ENCODE measurements around the gene CCR8.
A peak's percentile ranks its signal among the peaks of the same experiment; 100 is the strongest.
"Not testable (repeated sequence)": the region's sequence is repeated elsewhere in the genome, so short reads cannot be mapped to it uniquely, and the experiment has no call there.

CCR8 gene

DNA sequence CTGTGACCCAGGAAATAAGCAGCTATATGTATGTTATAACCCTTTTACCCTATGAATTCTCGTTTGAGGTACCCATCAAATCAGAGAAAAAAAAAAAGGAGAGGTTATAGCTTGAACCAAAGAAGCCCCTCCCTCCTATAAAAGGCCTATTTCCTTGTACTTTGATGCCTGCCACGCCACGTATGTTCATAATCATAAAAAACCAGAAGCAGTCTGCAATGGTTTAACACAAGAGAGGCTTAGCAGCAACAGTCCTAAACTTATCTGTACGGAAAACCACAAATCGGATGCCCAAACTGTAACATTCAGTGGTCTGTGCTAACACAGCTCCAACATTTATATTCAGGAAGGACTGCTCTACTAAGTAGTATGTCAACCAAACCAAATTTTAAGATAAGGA is 21.2 kb downstream of the CCR8 start:
- Mint-ChIP-seq H3K27me3 (no peaks in the 10 kb centered on the region), H3K4me3 (no peak overlapping the region), H3K27ac (no peak overlapping the region), H3K36me3 (ENCODE audit: low read depth) (no peaks in the 10 kb centered on the region), H3K9me3 (no peaks in the 10 kb centered on the region), H3K4me1 (ENCODE audit: low read depth) (peaks cover 22% of the 10 kb centered on the region)

DNA sequence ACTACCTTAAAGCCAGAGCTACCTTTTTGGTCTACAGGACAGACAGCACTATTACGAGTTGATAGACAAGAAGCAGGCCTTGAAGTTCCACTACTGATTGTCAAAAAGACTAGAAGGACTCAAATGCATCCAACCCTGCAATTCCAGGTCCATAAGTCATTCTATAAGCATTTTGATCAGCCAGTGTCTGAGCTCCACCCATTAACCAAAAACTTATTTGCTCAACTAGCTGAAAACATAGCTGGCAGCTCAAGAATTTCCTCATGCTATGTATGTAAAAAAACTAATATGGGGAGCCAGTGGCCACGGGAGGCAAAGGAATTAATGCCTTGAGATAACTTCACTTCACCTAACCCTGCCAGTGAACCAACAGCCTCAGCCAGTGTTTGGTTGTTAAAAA is 21.6 kb downstream of the CCR8 start:
- not testable (repeated sequence) for H3K9me3 Mint-ChIP-seq; H3K4me3 Mint-ChIP-seq; H3K36me3 Mint-ChIP-seq (ENCODE audit: low read depth); H3K27me3 Mint-ChIP-seq; H3K27ac Mint-ChIP-seq
- H3K4me1 Mint-ChIP-seq (ENCODE audit: low read depth), result peaks cover 20% of the 10 kb centered on the region

DNA sequence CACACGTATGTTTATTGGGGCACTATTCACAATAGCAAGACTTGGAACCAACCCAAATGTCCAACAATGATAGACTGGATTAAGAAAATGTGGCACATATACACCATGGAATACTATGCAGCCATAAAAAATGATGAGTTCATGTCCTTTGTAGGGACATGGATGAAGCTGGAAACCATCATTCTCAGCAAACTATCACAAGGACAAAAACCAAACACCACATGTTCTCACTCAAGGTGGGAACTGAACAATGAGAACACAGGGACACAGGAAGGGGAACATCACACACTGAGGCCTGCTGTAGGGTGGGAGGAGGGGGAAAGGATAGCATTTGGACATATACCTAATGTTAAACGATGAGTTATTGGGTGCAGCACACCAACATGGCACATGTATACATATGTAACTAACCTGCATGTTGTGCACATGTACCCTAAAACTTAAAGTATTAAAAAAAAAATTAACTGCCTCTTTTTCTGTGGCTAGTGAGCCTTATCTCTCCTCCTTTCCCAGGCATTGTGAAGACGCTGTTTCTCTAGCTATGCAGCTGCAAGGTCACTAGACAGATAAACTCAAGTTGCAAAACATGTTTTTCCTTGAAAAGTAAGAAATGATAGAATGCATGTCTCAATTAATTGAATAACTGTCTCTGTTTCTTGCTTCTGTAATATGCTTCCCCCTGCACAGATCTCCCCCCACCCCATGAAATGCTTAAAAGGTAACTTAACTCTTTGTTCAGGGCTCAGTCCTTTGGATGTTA is 23.8 kb downstream of the CCR8 start:
- H3K27ac Mint-ChIP-seq; H3K27me3 Mint-ChIP-seq; H3K9me3 Mint-ChIP-seq; H3K4me1 Mint-ChIP-seq (ENCODE audit: low read depth); H3K4me3 Mint-ChIP-seq; H3K36me3 Mint-ChIP-seq (ENCODE audit: low read depth): not testable (repeated sequence)

- Mint-ChIP-seq H3K4me3 (no peak overlapping the region), H3K4me1 (ENCODE audit: low read depth) (peaks cover 43% of the 10 kb centered on the region), H3K27me3 (no peaks in the 10 kb centered on the region), H3K36me3 (ENCODE audit: low read depth) (no peaks in the 10 kb centered on the region), H3K27ac (no peak overlapping the region), H3K9me3 (peaks cover 4% of the 10 kb centered on the region)
Observed at GRCh38 chr3:39358333-39358732, 28.8 kb downstream of the CCR8 start.

DNA sequence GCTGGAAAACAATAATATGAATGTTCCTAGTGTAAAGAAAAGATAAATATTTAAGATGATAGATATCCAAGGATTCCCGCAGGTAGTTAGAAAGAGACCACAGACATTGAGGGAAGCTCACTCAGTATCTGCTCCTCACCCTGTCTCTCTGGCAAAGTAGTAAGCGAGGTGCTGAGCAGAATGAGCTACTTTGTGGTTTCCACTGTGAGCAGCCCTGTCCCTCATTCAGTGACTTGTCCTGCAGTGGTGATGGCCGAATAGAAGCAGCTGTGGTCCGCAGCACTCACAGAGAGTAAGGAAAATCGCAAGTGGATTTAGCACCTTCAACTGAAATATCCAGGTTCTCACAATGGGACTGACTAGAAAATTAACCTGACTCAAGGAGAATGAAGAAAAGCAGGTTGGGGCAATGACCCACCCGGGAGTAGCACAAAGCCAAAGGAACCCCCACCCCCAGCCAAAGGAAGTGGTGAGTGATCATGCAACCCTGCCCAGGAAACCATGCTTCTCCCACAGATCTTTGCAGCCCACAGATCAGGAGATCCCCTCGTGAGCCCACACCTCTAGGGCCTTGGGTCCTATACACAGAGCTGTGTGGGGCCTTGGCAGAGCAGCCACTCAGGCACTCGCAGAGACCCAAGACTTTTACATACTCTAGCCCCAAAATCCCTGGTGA is 31.9 kb downstream of the CCR8 start:
- Mint-ChIP-seq H3K4me1 (ENCODE audit: low read depth) (peaks cover 43% of the 10 kb centered on the region), H3K4me3 (peak overlapping the region; percentile 69)

DNA sequence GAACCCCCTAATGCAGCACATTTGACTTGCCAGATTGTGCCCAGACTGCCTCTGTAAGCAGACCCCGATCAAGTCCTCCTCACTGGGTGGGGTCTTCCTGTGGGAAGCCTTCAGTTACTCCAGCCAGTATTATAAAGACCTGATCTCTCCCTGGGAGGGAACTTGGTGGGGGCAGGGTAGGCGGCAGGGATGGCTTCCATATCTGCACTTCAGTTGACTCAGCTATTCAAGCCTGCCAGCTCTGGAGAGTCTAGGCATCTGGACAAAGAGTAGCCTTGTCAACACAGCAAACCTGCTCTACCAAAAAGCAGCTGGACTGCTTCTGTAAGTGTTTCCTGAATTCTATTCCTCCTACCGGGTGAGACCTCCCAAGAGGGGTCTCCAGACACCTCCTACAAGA is 32.7 kb downstream of the CCR8 start:
- Mint-ChIP-seq H3K9me3 (peaks cover 4% of the 10 kb centered on the region), H3K36me3 (ENCODE audit: low read depth) (no peaks in the 10 kb centered on the region), H3K4me1 (ENCODE audit: low read depth) (peaks cover 43% of the 10 kb centered on the region), H3K4me3 (no peak overlapping the region), H3K27me3 (no peaks in the 10 kb centered on the region), H3K27ac (peak overlapping the region; percentile 80)

More for the DNA sequence above, 31.9 kb downstream of the CCR8 start:
- H3K9me3 Mint-ChIP-seq, result peaks cover 4% of the 10 kb centered on the region
- no peaks in the 10 kb centered on the region for H3K36me3 Mint-ChIP-seq (ENCODE audit: low read depth)
- no peaks in the 10 kb centered on the region for H3K27me3 Mint-ChIP-seq
- H3K27ac Mint-ChIP-seq, result peak overlapping the region; percentile 81

- no peaks in the 10 kb centered on the region for H3K36me3 Mint-ChIP-seq (ENCODE audit: low read depth)
- peak overlapping the region; percentile 80 for H3K27ac Mint-ChIP-seq
- H3K4me3 Mint-ChIP-seq, result no peak overlapping the region
- H3K4me1 Mint-ChIP-seq (ENCODE audit: low read depth), result peaks cover 37% of the 10 kb centered on the region
- H3K9me3 Mint-ChIP-seq, result peaks cover 4% of the 10 kb centered on the region
- no peaks in the 10 kb centered on the region for H3K27me3 Mint-ChIP-seq
Observed at GRCh38 chr3:39362812-39363211, 33.3 kb downstream of the CCR8 start.

- H3K27me3 Mint-ChIP-seq; H3K36me3 Mint-ChIP-seq (ENCODE audit: low read depth); H3K27ac Mint-ChIP-seq; H3K9me3 Mint-ChIP-seq; H3K4me3 Mint-ChIP-seq; H3K4me1 Mint-ChIP-seq (ENCODE audit: low read depth): not testable (repeated sequence)
Observed at GRCh38 chr3:39370450-39370849, 40.9 kb downstream of the CCR8 start.

- no peak overlapping the region for H3K27ac Mint-ChIP-seq
- H3K9me3 Mint-ChIP-seq, result no peaks in the 10 kb centered on the region
- no peaks in the 10 kb centered on the region for H3K36me3 Mint-ChIP-seq (ENCODE audit: low read depth)
Observed at GRCh38 chr3:39372833-39373232, 43.3 kb downstream of the CCR8 start.

DNA sequence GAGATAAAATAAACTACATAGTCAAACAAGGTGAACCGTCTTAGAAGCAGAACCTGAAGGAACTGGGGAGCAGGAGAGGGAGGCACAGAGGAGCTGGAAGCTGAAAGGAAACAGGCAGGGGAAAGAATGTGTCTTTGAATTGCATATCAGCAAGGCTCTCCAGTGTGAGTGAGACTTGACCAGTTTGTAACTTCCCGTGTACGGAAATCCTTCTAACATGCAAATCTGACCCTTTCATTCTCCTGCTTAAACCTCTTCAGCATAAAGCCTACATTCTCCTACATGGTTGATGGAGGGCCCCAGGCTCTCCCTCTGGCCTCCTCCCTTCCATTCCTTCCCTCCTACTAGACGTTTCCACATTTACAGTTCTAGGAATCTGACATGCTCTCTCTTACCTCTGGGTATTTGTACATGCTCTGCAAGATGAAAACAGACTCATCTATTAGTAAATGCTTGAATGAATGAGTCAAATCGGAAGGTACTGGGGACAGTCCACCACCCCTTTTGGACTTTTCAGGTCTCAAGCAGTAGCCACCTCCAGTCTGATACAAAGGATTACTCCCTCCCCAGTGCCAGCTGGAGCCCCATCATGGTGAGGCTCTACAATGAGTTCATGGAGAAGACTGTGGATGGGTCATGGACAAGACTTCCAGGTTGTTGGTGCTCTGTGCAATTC is 47.6 kb downstream of the CCR8 start:
- Mint-ChIP-seq H3K4me1 (ENCODE audit: low read depth) (peaks cover 5% of the 10 kb centered on the region), H3K27me3 (peaks cover 5% of the 10 kb centered on the region), H3K9me3 (no peaks in the 10 kb centered on the region), H3K27ac (no peak overlapping the region), H3K36me3 (ENCODE audit: low read depth) (no peaks in the 10 kb centered on the region), H3K4me3 (no peak overlapping the region)

More at GRCh38 chr3:39372833-39373232, 43.3 kb downstream of the CCR8 start:
- Mint-ChIP-seq H3K27me3 (peaks cover 5% of the 10 kb centered on the region), H3K4me1 (ENCODE audit: low read depth) (no peaks in the 10 kb centered on the region), H3K4me3 (no peak overlapping the region)

DNA sequence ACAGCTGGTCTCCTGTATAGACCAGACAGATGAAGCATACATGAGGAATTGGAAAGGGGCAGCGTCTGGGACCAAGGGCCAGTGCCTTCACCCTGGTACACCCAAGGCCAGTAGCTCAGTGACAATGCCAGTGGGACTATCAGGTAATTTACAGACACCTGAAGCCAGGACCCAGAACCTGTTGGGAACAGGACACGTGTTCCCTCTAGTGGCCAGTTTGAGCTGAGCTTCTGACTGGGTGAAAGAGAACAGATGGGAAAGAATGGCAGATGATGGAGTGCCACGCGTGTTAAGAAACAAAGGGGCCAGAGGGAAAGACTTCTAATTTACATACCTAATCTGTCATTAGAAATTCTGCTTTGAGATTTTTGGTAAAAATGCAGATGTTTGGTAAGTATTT is 48.6 kb downstream of the CCR8 start:
- Mint-ChIP-seq H3K36me3 (ENCODE audit: low read depth) (no peaks in the 10 kb centered on the region), H3K27ac (peak overlapping the region; percentile 9), H3K9me3 (no peaks in the 10 kb centered on the region), H3K4me3 (no peak overlapping the region), H3K27me3 (peaks cover under 1% of the 10 kb centered on the region), H3K4me1 (ENCODE audit: low read depth) (peaks cover 14% of the 10 kb centered on the region)

GRCh38 chr3:39378957-39379777 is 49.7 kb downstream of the CCR8 start:
- Mint-ChIP-seq H3K4me3 (no peak overlapping the region), H3K27me3 (no peaks in the 10 kb centered on the region), H3K4me1 (ENCODE audit: low read depth) (peaks cover 14% of the 10 kb centered on the region), H3K27ac (no peak overlapping the region), H3K9me3 (no peaks in the 10 kb centered on the region), H3K36me3 (ENCODE audit: low read depth) (no peaks in the 10 kb centered on the region)

DNA sequence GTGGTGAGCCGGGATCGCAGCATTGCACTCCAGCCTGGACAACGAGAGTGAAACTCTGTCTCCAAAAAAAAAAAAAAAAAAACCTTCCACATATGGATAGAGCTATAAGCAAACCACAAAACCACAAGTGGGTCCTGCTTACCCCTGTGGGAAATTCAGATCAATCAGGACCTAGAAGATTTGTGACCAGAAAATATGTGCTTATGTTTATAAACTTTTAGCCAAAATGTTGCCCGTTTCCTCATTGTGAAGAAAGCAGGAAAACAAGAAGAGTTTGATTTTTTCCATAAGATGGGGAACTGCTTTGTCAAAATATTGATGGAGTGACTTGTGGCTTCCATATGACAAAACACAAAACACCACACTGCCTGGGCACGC is 50.3 kb downstream of the CCR8 start:
- H3K27me3 Mint-ChIP-seq, result no peaks in the 10 kb centered on the region
- peaks cover 19% of the 10 kb centered on the region for H3K4me1 Mint-ChIP-seq (ENCODE audit: low read depth)
- no peak overlapping the region for H3K4me3 Mint-ChIP-seq
- no peaks in the 10 kb centered on the region for H3K36me3 Mint-ChIP-seq (ENCODE audit: low read depth)
- no peaks in the 10 kb centered on the region for H3K9me3 Mint-ChIP-seq
- H3K27ac Mint-ChIP-seq, result no peak overlapping the region

GRCh38 chr3:39381432-39381831 is 51.9 kb downstream of the CCR8 start:
- no peak overlapping the region for H3K27ac Mint-ChIP-seq
- no peak overlapping the region for H3K4me3 Mint-ChIP-seq
- no peaks in the 10 kb centered on the region for H3K9me3 Mint-ChIP-seq
- H3K4me1 Mint-ChIP-seq (ENCODE audit: low read depth), result peaks cover 36% of the 10 kb centered on the region
- H3K36me3 Mint-ChIP-seq (ENCODE audit: low read depth), result peaks cover 11% of the 10 kb centered on the region
- H3K27me3 Mint-ChIP-seq, result no peaks in the 10 kb centered on the region

Measured in stimulated activated naive CD8-positive, alpha-beta T cell treated with anti-CD3 and anti-CD28 coated beads, Interleukin-15, Interleukin-2, amounts not matched to agents 100 ng/mL and 50 ng/mL, for 24 hours (primary cell).